Rectal smooth muscle tissue (tissue), 1 donor: ENCODE data around the gene UGT1A3.

Experiments used
- H3K27ac ChIP-seq: one replicate; pipeline ENCODE4 v1.7.0; 2013; ENCODE audit warnings: low read depth, low read length, inconsistent platforms
- H3K27me3 ChIP-seq: one replicate; pipeline ENCODE4 v1.7.0; 2013; ENCODE audit warnings: low read length; ENCODE audit not compliant: control insufficient read depth, insufficient read depth
- H3K36me3 ChIP-seq: one replicate; pipeline ENCODE4 v1.7.0; 2013; ENCODE audit warnings: low read length; ENCODE audit not compliant: control insufficient read depth, insufficient read depth
- H3K4me1 ChIP-seq: one replicate; pipeline ENCODE4 v1.7.0; 2013; ENCODE audit warnings: low read length; ENCODE audit not compliant: control insufficient read depth, insufficient read depth
- H3K4me3 ChIP-seq: one replicate; pipeline ENCODE4 v1.7.0; 2013; ENCODE audit warnings: low read length
- H3K9ac ChIP-seq: one replicate; pipeline ENCODE4 v1.7.0; 2013; ENCODE audit warnings: low read length

Gene UGT1A3

DNA sequence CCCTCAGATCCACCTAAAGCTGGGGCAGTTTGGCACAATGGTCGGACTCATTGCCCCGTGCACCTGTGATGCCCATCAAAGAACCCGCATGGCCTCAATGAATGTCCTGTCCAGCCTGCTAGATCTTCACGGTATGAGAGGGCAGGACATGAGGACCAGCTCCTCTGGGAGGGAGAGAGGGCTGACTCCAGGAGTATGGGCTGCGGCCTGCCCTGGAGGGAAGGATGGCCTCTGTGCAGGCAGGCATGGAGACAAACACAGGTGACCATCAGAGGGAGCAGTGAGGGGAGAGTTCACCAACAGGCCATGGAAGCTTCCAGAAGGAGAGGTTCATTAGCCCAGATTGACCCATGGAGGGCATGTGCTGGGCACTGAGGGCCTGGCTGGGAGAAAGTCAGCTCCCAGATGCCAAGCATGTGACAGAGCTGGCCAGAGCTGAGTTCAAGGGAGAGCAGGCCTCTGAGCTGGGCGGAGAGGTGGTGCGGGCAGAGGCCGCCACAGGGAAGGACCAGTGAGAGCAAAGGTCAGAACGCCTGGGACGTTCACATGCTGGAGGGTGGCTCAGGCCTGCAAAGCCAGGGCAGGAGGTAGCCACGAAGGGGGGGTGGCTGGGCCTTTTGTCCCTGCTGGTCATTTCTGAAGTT, 89.3 kb downstream of the UGT1A3 start:
- Histone ChIP-seq H3K4me1 (no peaks in the 10 kb centered on the region), H3K9ac (no peak overlapping the region), H3K4me3 (no peak overlapping the region), H3K27ac (no peak overlapping the region), H3K27me3 (no peaks in the 10 kb centered on the region), H3K36me3 (no peaks in the 10 kb centered on the region)

DNA sequence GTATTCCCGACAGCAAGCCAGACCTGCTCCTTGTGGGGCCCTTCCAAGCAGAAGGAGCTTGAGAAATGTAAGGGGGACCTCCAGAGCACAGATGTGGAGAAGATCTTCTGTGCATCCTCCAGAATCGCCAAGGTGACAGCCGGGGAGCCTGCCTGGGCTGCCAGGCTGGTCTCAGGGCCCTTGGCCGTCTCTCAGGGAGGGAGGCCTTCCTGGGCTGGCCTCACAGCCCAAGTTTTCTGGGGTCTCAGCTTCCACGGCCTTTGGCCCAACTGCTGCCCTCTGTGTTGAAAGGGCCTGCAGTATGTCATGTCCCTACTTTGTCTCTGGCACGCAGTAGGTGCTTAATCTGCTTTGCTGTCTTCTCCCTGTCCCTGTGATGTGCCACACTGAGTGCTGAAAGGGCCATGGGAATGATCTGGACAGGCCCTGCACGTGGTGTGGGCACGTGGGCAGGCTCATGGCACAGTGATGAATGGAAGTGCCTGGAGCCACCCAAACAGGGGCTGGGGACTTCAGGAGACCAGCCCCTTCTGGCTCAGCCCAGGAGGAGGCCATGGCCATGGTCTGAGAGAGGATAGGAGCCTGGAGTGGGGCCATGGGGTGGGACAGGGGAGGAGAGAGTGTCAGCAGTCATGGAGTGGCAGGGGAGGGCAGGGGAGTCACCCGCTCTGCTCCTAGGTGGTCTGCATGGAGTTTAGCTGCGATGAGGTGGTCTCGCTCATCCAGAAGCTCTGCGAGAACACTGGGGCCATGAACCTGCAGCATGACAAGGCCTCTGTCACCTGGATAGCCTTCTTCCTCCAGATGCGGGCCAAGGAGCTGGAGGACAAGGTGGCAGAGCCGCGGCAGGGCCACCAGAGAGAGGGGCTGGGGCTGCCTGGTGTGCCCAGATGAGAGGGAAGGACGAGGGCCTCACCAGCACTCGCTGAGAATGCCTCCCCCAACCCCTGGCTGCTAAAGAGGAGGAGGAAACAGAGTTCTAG, 90.1 kb downstream of the UGT1A3 start:
- H3K36me3 ChIP-seq = no peaks in the 10 kb centered on the region
- H3K9ac ChIP-seq = no peak overlapping the region
- no peak overlapping the region for H3K4me3 ChIP-seq
- H3K27me3 ChIP-seq = no peaks in the 10 kb centered on the region
- H3K27ac ChIP-seq = no peak overlapping the region
- no peaks in the 10 kb centered on the region for H3K4me1 ChIP-seq

DNA sequence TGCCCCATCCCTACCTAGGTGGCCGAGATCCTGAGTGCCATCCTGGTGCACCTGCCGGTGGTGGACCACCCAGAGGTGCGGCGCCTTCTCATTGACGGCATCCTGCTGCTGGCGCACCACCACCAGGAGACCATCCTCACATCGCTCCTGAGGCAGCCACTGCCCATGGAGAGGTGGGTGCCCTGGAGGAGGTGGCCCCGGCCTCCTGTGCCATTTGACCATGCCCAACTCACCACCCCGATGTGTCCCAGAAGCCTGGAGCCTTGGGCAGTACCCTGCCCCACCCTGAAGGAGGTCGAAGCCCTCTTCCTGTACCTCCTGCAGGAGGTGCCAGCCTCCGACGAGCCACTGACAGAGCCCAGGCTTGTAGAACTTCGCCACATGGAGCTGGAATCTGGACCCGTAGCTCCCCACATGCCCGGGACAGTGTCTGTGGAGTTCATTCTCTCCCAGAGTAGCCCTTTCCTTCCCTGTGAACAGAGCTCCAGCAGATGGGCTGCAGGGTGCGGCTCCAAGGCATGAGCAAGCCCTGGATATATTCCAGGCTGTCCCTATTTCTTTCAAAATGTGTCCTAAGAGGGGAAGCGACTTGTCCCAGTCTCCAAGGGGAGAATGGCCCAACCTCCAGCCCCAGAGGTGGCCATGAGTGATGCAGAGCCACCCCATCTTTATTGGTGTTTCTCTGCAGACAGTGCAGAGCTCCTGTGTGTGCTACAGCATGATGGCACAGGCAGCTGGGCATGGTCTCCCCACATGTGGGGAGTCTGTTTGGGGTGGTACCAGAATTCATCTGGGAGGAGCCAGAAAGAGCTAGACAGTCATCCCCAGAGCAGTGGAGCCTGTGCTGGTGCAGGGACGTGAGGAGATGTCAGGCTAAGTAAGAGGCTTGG, 91.3 kb downstream of the UGT1A3 start:
- Histone ChIP-seq H3K27me3 (no peaks in the 10 kb centered on the region), H3K4me3 (no peak overlapping the region), H3K27ac (no peak overlapping the region), H3K9ac (no peak overlapping the region), H3K36me3 (no peaks in the 10 kb centered on the region), H3K4me1 (no peaks in the 10 kb centered on the region)

DNA sequence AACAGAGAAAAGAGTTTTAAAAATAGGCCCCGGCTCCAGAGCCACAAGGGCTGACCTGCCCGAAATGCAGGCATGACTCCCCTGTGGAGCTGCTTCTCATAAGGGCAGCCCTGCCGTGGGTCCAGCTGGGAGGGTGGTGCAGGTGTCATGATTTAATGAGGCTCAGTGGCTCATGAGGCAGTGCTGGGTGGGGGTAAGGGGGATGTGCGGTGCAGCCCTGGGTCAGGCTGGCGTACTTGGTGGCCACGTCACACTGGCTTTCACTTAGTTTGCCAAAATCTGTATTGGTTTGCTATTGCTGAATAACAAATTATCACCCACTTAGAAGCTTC, 91.9 kb downstream of the UGT1A3 start:
- H3K4me1 ChIP-seq = no peaks in the 10 kb centered on the region
- no peaks in the 10 kb centered on the region for H3K27me3 ChIP-seq
- H3K9ac ChIP-seq = no peak overlapping the region
- no peak overlapping the region for H3K27ac ChIP-seq
- no peaks in the 10 kb centered on the region for H3K36me3 ChIP-seq
- no peak overlapping the region for H3K4me3 ChIP-seq

DNA sequence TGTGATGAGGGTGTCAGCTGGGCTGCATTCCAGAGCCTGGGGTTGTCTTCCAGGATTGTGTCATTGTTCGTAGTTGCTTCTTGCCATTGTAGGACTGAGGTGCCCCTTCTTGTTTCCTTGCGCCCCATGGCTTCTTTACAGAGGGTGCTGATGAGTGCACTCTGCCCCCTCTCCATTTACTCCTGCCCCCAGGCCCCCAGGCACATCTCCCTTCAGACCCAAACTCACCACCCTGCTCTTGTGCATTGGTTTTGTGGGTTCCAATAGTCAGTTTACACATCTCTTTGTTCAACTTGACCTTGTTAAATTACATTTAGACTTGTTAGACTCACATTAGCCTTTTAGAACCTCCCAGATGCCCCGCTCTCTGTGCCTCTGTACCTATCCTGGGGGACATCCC, 92.4 kb downstream of the UGT1A3 start:
- Histone ChIP-seq H3K4me1 (no peaks in the 10 kb centered on the region), H3K27me3 (no peaks in the 10 kb centered on the region), H3K4me3 (no peak overlapping the region), H3K27ac (no peak overlapping the region), H3K36me3 (no peaks in the 10 kb centered on the region), H3K9ac (no peak overlapping the region)

DNA sequence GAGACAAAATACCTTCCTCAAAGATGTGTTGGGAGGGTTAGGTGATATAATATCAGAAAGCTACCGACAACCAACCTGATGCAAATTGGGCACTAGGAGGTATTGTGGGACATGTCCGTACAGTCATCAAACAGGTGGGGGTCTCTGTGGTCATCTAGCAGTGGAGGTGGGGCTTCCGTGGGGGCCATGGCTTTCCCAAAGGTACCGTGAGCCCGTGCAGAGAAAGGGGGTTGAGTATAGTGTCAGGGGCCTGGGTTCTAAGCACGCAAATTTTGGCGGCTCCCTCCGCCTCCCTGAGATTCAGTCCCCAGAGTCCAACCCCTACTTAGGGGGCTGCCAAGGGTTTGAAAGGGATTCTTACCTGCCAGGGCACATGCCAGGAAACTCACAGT, 92.9 kb downstream of the UGT1A3 start:
- Histone ChIP-seq H3K36me3 (no peaks in the 10 kb centered on the region), H3K27me3 (no peaks in the 10 kb centered on the region), H3K9ac (no peak overlapping the region), H3K4me1 (no peaks in the 10 kb centered on the region), H3K27ac (no peak overlapping the region), H3K4me3 (no peak overlapping the region)

DNA sequence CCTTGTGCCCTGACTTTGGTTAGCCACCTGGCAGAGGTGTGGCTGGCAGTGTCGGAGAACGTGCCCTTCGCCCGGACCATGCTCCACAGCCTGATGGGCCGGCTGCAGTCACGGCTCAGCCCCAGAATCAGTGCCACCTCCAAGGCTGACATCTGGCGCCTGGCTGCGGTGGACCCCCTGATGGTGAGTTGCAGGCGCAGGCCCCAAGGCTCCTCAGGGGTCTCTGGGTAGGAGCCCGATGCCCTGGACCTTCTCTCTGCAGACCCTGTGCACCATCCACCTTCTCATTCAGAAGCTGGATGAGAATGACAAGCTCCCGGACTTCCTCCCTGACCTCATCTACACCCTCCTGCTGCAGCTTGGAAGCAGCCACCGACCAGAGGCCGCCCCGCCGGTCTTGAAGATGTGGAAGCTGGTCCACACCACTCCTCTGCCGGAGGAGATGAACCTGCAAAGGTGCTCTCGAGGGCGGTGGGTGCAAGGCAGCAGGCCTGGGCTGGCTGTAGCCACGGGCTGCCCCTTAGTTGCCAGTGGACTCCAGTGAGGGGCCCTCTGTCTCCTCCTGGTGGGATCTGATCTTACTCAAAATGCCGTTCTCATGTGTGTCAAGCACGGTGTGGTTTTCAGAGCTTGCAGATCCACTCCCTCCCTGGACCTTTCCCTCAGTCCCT, 93.4 kb downstream of the UGT1A3 start:
- no peaks in the 10 kb centered on the region for H3K36me3 ChIP-seq
- no peak overlapping the region for H3K9ac ChIP-seq
- no peaks in the 10 kb centered on the region for H3K4me1 ChIP-seq
- no peak overlapping the region for H3K4me3 ChIP-seq
- H3K27me3 ChIP-seq = no peaks in the 10 kb centered on the region
- no peak overlapping the region for H3K27ac ChIP-seq
